Neutrophil (primary cell): Measurements from ENCODE around the gene MEF2B.
"Not testable (repeated sequence)": the region's sequence is repeated elsewhere in the genome, so short reads cannot be mapped to it uniquely, and the experiment has no call there.

Experiments
- H3K27ac ChIP-seq: fragments of 200-600 bp; sonication (generic); 2 replicates; pipeline ENCODE4 v1.5.1; 2016; ENCODE audit warnings: mild to moderate bottlenecking, moderate library complexity
- H3K27me3 ChIP-seq: fragments of 200-600 bp; sonication (generic); 2 replicates; pipeline ENCODE4 v1.6.0; 2016; ENCODE audit warnings: mild to moderate bottlenecking
- H3K36me3 ChIP-seq: fragments of 200-600 bp; sonication (generic); 2 replicates; pipeline ENCODE4 v1.5.1; 2017
- H3K4me1 ChIP-seq, 2 experiments: fragments of 200-600 bp in 1 of 2; sonication (generic) in 1 of 2; 1 replicate in 1 of 2; 2 replicates in 1 of 2; pipeline versions ENCODE4 v1.5.1 to v1.6.1; 2013 to 2016; ENCODE audit warnings: low read depth in 1 of 2, low read length in 1 of 2, mild to moderate bottlenecking in 1 of 2, moderate library complexity in 1 of 2; ENCODE audit not compliant: control insufficient read depth in 1 of 2, insufficient read depth in 1 of 2
- H3K4me3 ChIP-seq, 2 experiments: fragments of 200-600 bp in 1 of 2; sonication (generic) in 1 of 2; 1 replicate in 1 of 2; 2 replicates in 1 of 2; pipeline ENCODE4 v1.5.1; 2013 to 2016; ENCODE audit warnings: low read depth in 1 of 2, low read length in 1 of 2, mild to moderate bottlenecking in 1 of 2, moderate library complexity in 1 of 2
- H3K9me3 ChIP-seq: fragments of 200-600 bp; sonication (generic); 2 replicates; pipeline ENCODE4 v1.5.1; 2016
- TF ChIP-seq, protein P1 (sequence below): fragments of 200-600 bp; sonication (generic); IDR thresholded peaks from 2 replicates; pipeline ENCODE4 v1.5.1; 2016; ENCODE audit warnings: antibody characterized with exemption

The MEF2B gene

DNA sequence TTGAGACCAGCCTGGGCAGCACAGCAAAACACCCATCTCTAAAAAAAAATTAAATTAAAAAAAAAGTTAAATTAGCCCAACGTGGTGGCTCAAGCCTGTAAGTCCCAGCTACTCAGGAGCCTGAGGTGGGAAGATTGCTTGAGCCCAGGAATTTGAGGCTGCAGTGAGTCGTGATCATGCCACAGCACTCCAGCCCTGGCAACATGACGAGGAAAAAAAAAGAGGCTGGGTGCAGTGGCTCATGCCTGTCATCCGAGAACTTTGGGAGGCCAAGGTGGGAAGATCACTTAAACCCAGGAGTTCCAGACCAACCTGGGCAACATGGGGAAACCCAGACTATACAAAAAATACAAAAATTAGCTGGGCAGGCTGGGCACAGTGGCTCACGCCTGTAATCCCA lies 29.6 kb downstream of the MEF2B start:
- no peaks in the 10 kb centered on the region for H3K36me3 ChIP-seq

DNA sequence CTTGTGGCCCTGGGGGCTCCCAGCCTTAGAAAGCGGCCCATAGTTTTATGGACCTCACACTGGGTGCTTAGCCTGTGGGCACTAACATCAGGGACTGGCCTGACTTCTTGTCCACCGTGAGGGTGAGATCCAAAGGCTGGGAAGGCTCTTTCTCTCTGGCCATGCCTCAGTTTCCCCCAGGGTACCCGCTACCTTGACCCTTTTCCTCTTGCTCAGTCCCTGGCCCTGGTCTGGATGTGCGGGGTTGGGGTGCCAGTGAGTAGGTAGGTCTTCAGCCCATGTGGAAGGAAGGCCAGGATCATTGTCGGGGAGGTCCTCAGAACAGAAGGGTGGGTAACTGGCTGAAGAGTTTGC lies 30.2 kb downstream of the MEF2B start:
- Histone ChIP-seq H3K4me1 (peaks cover 12 to 23% of the 10 kb centered on the region in 2 experiments), H3K36me3 (no peaks in the 10 kb centered on the region), H3K27me3 (peaks cover 15% of the 10 kb centered on the region), H3K27ac (no peak overlapping the region), H3K9me3 (no peaks in the 10 kb centered on the region), H3K4me3 (no peak overlapping the region)
- TF ChIP-seq, protein P1, sequence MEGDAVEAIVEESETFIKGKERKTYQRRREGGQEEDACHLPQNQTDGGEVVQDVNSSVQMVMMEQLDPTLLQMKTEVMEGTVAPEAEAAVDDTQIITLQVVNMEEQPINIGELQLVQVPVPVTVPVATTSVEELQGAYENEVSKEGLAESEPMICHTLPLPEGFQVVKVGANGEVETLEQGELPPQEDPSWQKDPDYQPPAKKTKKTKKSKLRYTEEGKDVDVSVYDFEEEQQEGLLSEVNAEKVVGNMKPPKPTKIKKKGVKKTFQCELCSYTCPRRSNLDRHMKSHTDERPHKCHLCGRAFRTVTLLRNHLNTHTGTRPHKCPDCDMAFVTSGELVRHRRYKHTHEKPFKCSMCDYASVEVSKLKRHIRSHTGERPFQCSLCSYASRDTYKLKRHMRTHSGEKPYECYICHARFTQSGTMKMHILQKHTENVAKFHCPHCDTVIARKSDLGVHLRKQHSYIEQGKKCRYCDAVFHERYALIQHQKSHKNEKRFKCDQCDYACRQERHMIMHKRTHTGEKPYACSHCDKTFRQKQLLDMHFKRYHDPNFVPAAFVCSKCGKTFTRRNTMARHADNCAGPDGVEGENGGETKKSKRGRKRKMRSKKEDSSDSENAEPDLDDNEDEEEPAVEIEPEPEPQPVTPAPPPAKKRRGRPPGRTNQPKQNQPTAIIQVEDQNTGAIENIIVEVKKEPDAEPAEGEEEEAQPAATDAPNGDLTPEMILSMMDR: no peak

More for the DNA sequence above, 29.6 kb downstream of the MEF2B start:
- H3K27me3 ChIP-seq: peaks cover 15% of the 10 kb centered on the region
- H3K4me3 ChIP-seq: no peak overlapping the region
- H3K9me3 ChIP-seq: no peaks in the 10 kb centered on the region
- H3K4me1 ChIP-seq: peaks cover 11 to 22% of the 10 kb centered on the region in 2 experiments
- no peak overlapping the region for H3K27ac ChIP-seq
- TF ChIP-seq, protein P1: no peak

DNA sequence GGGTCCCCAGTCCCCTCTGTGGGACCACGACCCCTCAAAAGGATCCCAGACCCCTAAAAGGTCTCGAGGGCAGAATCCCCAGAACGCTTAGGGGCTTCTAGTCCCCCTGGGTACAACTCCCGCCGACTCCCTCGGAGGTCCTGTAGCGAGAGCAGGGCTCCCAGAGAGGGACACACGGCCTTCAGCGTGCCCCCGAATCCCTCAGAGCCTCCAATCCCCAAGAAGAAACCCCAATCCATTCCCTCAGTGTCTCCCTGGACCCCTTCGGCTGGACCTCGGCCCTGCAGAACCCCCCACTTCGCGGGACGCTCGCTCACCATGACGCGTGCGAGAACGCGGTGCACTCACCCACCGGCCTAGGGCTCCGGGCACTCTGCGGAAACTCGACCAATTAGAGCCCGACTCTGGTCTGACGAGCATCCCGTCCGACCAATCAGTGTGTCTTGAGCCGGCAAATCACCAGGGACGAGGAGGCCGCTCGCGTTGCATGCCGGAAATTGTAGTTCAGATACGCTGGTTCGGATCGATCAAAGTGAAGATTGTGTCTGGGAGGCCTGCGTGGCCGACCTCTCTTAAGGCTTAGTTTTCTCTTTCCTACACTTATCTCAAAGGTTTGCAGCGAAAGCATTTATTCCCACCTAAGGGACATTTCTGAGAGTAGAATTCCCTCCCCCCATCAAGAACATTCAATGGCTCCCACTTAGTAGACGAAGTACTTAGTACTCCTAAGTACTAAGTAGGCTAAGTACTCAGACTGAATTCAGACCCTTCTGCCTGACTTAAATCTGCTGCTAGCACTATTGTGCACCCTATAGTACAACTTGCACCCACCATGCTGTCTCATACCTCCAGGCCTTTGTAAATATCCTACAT lies 31.7 kb downstream of the MEF2B start, which contains the start of gene TMEM161A:
TSS of gene TMEM161A (minus strand) at position 370 of the 873 bp plus-strand sequence. CDS start at position 320, 50 bp downstream.
- H3K27me3 ChIP-seq: peaks cover 15% of the 10 kb centered on the region

DNA sequence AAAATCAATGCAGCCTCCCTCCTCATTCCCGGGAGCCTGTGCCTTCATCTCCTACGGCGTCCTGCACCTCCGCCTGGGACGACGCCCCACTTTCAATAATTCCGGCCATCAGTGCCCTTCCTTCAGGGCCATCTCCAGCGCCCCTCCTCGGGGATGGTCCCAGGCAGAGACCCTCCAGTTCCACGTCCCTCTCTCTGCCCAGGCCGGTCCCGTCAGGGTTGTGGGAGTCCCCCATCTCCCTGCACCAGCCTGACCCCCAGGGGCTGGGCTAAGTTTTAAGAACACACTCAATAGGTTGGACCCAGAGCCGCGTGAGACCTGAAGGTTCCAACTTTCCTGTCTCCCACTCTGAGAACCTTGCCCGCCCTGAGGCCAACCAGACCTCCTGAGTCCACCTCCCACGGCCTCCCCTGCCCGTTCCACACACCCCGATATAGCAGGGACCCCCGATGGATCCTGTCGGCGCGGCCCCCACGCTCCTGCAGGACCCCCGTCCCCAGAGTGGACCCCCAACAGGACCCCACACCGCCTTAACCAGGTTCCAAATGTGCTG lies 32.4 kb downstream of the MEF2B start:
- TF ChIP-seq, protein P1: no peak

More for the DNA sequence above, 31.7 kb downstream of the MEF2B start, which contains the start of gene TMEM161A:
- Histone ChIP-seq H3K9me3 (no peaks in the 10 kb centered on the region), H3K36me3 (no peaks in the 10 kb centered on the region), H3K27ac (no peak within 1 kb of the TSS), H3K4me1 (peaks cover 15 to 27% of the 10 kb centered on the region in 2 experiments), H3K4me3 (peak within 1 kb of the TSS; percentile 61 to 84)
- TF ChIP-seq, protein P1: peak; percentile 52

DNA sequence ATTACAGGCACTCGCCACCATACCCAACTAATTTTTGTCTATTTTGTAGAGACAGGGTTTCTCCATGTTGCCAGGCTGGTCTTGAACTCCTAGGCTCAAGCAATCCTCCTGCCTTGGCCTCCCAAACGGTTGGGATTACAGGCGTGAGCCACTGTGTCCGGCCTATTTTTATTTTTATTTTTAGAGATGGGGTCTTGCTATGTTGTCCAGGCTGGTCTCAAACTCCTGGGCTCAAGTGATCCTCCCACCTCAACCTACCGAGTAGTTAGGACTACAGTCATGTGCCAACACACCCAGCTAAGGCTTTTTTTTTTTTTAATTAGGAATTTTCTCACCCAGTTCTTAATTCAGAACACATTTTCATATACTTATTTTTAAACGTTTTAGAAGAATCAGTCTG lies 34.4 kb downstream of the MEF2B start:
- H3K27ac ChIP-seq, H3K9me3 ChIP-seq, H3K4me3 ChIP-seq, H3K36me3 ChIP-seq: not testable (repeated sequence)
- Histone ChIP-seq H3K4me1 (peaks cover 15 to 27% of the 10 kb centered on the region in 2 experiments), H3K27me3 (peaks cover 15% of the 10 kb centered on the region)

More for the DNA sequence above, 32.4 kb downstream of the MEF2B start:
- Histone ChIP-seq H3K27ac (no peak overlapping the region), H3K4me1 (peaks cover 15 to 27% of the 10 kb centered on the region in 2 experiments), H3K27me3 (peaks cover 15% of the 10 kb centered on the region), H3K9me3 (no peaks in the 10 kb centered on the region), H3K4me3 (peak overlapping the region; percentile 61 to 84), H3K36me3 (no peaks in the 10 kb centered on the region)

DNA sequence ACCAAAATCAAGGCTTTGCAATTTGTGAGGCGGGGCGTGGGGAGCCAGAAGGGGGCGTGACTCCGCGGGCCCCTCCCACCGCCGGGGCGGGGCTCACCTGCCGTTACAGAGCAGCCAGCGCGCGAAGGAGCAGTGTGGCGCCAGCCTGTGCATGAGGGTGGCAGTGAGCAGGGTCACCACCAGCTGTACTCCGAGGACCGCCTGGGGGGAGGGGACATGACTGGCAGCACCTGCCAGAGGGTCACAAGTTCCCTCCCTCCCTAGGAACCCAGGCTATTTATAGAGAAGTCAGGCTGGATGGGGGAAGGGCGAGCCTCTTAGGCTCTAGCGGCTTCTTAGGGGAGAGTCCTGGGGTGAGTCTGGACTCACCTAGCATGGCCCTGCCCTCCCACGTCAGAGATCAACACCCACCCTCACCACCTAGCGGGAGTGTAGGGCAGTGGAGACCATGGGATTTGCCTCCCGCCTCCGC lies 35.3 kb downstream of the MEF2B start:
- Histone ChIP-seq H3K36me3 (no peaks in the 10 kb centered on the region), H3K27ac (no peak overlapping the region), H3K4me3 (peak overlapping the region in 1 of 2 experiments; percentile 37), H3K4me1 (peaks cover 15 to 26% of the 10 kb centered on the region in 2 experiments), H3K27me3 (peaks cover 15% of the 10 kb centered on the region), H3K9me3 (no peaks in the 10 kb centered on the region)
- TF ChIP-seq, protein P1: no peak
